ENCODE data around the gene AZIN2. TPM values are rescaled to one million over a fixed set of nuclear protein-coding genes. Genes with fewer than 3 reads are reported as not detected.

AZIN2 gene
- polyA plus RNA-seq, 2 of the 4 experiments (the other 2 are of a cell fraction): 1.6 to 1.9 TPM

DNA sequence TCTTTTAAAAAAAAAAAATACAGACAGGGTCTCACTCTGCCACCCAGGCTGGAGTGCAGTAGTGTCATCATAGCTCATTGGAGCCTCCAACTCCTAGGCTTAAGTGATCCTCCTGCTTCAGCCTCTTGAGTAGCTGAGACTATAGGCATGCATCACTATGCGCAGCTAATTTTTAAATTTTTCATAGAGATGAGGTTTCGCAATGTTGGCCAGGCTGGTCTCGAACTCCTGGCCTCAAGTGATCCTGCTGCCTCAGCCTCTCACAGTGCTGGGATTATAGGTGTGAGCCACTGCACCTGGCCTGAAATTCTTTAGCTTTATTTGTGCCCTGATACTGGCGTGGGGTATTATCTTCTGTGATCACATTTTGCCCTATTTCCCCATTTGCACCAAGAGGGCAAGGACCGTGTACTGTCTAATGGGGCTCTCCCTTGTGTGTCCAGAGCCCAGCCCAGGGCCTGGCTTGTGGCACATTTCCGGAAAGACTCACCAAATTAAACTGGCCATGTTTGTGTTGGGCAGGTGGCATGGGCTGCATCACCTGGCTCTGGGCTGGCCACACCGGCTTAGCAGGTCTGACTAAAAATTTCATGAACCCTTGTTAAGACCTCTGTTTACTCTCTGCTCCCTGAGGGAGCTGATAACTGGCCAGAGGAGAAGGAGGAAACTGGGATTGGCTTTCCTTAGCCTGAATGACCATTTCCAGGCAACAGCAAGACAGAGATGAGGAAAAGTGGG lies 68.7 kb downstream of the AZIN2 start:
- H3K27ac ChIP-seq: no peak overlapping the region
- no peak for DNase-seq (ENCODE audit: low read depth in 1 of 2, low spot score in 1 of 2)
- CTCF ChIA-PET: interaction anchor here (1.0 kb wide), 1 partner anchor 64 kb away, joined by 3 read pairs; no protein-coding TSS in a partner anchor

DNA sequence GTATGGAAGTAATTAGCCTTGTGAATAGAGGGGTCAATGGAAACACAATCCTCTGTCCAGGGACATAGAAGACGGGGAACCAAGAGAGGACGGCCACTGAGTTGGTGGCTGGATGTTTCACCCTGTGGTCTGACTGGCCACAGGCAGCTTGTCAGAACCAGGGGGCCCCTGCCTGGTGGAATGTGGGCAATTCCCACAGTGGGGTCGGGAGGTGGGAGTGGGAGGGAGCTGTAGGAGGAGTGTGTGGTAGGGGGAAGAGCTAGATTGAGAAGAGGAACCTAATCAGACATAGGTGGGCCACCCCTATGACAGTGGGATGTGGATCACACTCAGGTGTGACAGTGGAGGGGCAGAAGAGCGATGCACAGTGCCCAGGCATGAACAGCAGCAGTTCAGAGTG lies 69.6 kb downstream of the AZIN2 start:
- no peaks in the 10 kb centered on the region for H3K4me1 ChIP-seq
- no peak for FAIRE-seq
- ChIA-PET CTCF (interaction anchor here (1.0 to 1.5 kb wide), 2 partner anchors 10 to 65 kb away, joined by 3 to 4 read pairs; no protein-coding TSS in a partner anchor), POLR2A (no interaction called here)
- no peak overlapping the region for H3K4me3 ChIP-seq
- DNase-seq (ENCODE audit: low read depth in 1 of 2, low spot score in 1 of 2): no peak
- TF ChIP-seq, protein P1, sequence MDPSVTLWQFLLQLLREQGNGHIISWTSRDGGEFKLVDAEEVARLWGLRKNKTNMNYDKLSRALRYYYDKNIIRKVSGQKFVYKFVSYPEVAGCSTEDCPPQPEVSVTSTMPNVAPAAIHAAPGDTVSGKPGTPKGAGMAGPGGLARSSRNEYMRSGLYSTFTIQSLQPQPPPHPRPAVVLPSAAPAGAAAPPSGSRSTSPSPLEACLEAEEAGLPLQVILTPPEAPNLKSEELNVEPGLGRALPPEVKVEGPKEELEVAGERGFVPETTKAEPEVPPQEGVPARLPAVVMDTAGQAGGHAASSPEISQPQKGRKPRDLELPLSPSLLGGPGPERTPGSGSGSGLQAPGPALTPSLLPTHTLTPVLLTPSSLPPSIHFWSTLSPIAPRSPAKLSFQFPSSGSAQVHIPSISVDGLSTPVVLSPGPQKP (IDR thresholded peaks at IDR 0.05; ENCODE audit: low read depth, low read length): no peak
- TF ChIP-seq ZFP36 (IDR thresholded peaks at IDR 0.05; ENCODE audit: borderline replicate concordance, partially characterized antibody) (no peak), NR3C1 (IDR thresholded peaks at IDR 0.05) (no peak), POLR2A (IDR thresholded peaks at IDR 0.05; ENCODE audit: low read length) (no peak), HOXB13 (CRISPR knock-in tag; IDR thresholded peaks at IDR 0.05; ENCODE audit: low read depth) (no peak), EHF (CRISPR knock-in tag; IDR thresholded peaks at IDR 0.05) (no peak), EP300 (IDR thresholded peaks at IDR 0.05) (no peak), RNF2 (IDR thresholded peaks at IDR 0.05; ENCODE audit: borderline replicate concordance, low read depth) (no peak), CEBPB (IDR thresholded peaks at IDR 0.05) (no peak), CHD4 (IDR thresholded peaks at IDR 0.05; ENCODE audit: borderline replicate concordance) (no peak), MAFK (IDR thresholded peaks at IDR 0.05; ENCODE audit: partially characterized antibody) (no peak), CHD2 (IDR thresholded peaks at IDR 0.05; ENCODE audit: low read length, partially characterized antibody) (no peak), RCOR1 (IDR thresholded peaks at IDR 0.05; ENCODE audit: low read depth, low read length) (no peak)
- TF ChIP-seq, protein P2, sequence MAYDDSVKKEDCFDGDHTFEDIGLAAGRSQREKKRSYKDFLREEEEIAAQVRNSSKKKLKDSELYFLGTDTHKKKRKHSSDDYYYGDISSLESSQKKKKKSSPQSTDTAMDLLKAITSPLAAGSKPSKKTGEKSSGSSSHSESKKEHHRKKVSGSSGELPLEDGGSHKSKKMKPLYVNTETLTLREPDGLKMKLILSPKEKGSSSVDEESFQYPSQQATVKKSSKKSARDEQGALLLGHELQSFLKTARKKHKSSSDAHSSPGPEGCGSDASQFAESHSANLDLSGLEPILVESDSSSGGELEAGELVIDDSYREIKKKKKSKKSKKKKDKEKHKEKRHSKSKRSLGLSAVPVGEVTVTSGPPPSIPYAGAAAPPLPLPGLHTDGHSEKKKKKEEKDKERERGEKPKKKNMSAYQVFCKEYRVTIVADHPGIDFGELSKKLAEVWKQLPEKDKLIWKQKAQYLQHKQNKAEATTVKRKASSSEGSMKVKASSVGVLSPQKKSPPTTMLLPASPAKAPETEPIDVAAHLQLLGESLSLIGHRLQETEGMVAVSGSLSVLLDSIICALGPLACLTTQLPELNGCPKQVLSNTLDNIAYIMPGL (CRISPR knock-in tag; IDR thresholded peaks at IDR 0.05; ENCODE audit: borderline replicate concordance): no peak
- TF ChIP-seq, protein P3, sequence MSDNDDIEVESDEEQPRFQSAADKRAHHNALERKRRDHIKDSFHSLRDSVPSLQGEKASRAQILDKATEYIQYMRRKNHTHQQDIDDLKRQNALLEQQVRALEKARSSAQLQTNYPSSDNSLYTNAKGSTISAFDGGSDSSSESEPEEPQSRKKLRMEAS (IDR thresholded peaks at IDR 0.05): no peak
- TF ChIP-seq, protein P4, sequence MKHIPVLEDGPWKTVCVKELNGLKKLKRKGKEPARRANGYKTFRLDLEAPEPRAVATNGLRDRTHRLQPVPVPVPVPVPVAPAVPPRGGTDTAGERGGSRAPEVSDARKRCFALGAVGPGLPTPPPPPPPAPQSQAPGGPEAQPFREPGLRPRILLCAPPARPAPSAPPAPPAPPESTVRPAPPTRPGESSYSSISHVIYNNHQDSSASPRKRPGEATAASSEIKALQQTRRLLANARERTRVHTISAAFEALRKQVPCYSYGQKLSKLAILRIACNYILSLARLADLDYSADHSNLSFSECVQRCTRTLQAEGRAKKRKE (CRISPR knock-in tag; IDR thresholded peaks at IDR 0.05; ENCODE audit: low read depth): no peak
- TF ChIP-seq, protein P5, sequence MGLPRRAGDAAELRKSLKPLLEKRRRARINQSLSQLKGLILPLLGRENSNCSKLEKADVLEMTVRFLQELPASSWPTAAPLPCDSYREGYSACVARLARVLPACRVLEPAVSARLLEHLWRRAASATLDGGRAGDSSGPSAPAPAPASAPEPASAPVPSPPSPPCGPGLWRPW (IDR thresholded peaks at IDR 0.05): no peak
- no peak overlapping the region for H3K27ac ChIP-seq
- no peaks in the 10 kb centered on the region for H3K9me3 ChIP-seq
- H3K4me2 ChIP-seq: no peak overlapping the region
- no peak for ATAC-seq
- 67% methylated on average over 4 of the region's 4 CpGs for WGBS (ENCODE audit: missing lambda C conversion rate)

More for the DNA sequence above, 68.7 kb downstream of the AZIN2 start:
- Histone ChIP-seq H3K4me2 (no peak overlapping the region), H3K9me3 (no peaks in the 10 kb centered on the region), H3K4me3 (no peak overlapping the region), H3K4me1 (no peaks in the 10 kb centered on the region)
- 84% methylated on average over 5 of the region's 7 CpGs for WGBS (ENCODE audit: missing lambda C conversion rate)
- no peak for ATAC-seq
- no peak for FAIRE-seq
- TF ChIP-seq CHD4 (IDR thresholded peaks at IDR 0.05; ENCODE audit: borderline replicate concordance) (no peak), CEBPB (IDR thresholded peaks at IDR 0.05) (peak; percentile 30 to 43; a peak in 1 of 4 replicates)
- POLR2A ChIA-PET: no interaction called here

DNA sequence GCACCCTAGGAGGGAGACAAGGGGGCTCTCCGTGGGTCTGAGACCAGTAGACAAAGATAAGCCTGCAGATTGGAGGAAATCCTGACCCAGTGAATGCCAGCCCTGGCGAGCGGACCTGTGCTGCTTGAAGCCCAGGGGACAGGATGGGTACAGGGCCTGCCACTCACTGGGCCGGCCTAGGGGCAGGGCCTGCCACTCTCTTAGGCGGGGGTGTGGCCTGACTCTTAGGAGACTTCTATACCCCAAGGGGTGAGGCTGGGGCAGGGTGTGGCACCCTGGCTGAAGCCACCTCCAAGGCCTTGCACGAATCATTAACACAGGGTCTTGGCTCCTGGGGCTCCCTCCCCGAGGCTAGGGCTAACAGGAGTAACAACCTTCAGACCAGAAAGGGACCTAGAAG lies 70.2 kb downstream of the AZIN2 start:
- Histone ChIP-seq H3K4me3 (no peak overlapping the region), H3K4me1 (no peaks in the 10 kb centered on the region), H3K9me3 (no peaks in the 10 kb centered on the region), H3K4me2 (no peak overlapping the region), H3K27ac (no peak overlapping the region)
- DNase-seq (ENCODE audit: low read depth in 1 of 2, low spot score in 1 of 2) (no peak), ATAC-seq (peak in 1 of 2 experiments; percentile 34; a peak in 2 of 6 replicates), FAIRE-seq (no peak)
- ChIA-PET POLR2A (no interaction called here), CTCF (interaction anchor here (1.5 kb wide), 1 partner anchor 9 kb away, joined by 4 read pairs; no protein-coding TSS in a partner anchor)
- 98% methylated on average over 3 of the region's 7 CpGs for WGBS (ENCODE audit: missing lambda C conversion rate)
- TF ChIP-seq TP53 (CRISPR knock-in tag; IDR thresholded peaks at IDR 0.05): no peak
- no peak for TF ChIP-seq HEYL (CRISPR knock-in tag; IDR thresholded peaks at IDR 0.05)
- TF ChIP-seq MYC (IDR thresholded peaks at IDR 0.05; ENCODE audit: borderline replicate concordance, low read length): no peak
- no peak for TF ChIP-seq TFCP2L1 (CRISPR knock-in tag; IDR thresholded peaks at IDR 0.05)
- TF ChIP-seq, protein P6, sequence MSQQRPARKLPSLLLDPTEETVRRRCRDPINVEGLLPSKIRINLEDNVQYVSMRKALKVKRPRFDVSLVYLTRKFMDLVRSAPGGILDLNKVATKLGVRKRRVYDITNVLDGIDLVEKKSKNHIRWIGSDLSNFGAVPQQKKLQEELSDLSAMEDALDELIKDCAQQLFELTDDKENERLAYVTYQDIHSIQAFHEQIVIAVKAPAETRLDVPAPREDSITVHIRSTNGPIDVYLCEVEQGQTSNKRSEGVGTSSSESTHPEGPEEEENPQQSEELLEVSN (IDR thresholded peaks at IDR 0.05; ENCODE audit: borderline replicate concordance, low read depth): no peak
- TF ChIP-seq, protein P3 (IDR thresholded peaks at IDR 0.05): no peak
- TF ChIP-seq RARB (CRISPR knock-in tag; IDR thresholded peaks at IDR 0.05): no peak
- no peak for TF ChIP-seq SMC3 (IDR thresholded peaks at IDR 0.05)
- TF ChIP-seq POLR2AphosphoS2 (conservative IDR thresholded peaks at IDR 0.05; ENCODE audit: low read length): no peak
- no peak for TF ChIP-seq GATA3 (IDR thresholded peaks at IDR 0.05; ENCODE audit: borderline replicate concordance)
- no peak for TF ChIP-seq NR3C1 (IDR thresholded peaks at IDR 0.05)
- TF ChIP-seq CBX8 (IDR thresholded peaks at IDR 0.05): no peak
- no peak for TF ChIP-seq JUN (IDR thresholded peaks at IDR 0.05)
- TF ChIP-seq BHLHE40 (IDR thresholded peaks at IDR 0.05; ENCODE audit: low read depth, low read length): no peak
- no peak for TF ChIP-seq ZNF302 (CRISPR knock-in tag; IDR thresholded peaks at IDR 0.05)
- TF ChIP-seq ZSCAN20 (CRISPR knock-in tag; IDR thresholded peaks at IDR 0.05): no peak
